HEK293 (cell line): ENCODE measurements around the gene MAPK11.

ENCODE experiments used
- CTCF ChIA-PET: fragments of 350-600 bp; formaldehyde crosslinking; extraction: SDS; loops from one replicate; lab custom pipeline; 2021; ENCODE audit warnings: antibody characterized with exemption; lab: Yijun Ruan, JAX
- POLR2A ChIA-PET: fragments of 300-600 bp; formaldehyde crosslinking; extraction: SDS; loops from one replicate; lab custom pipeline; 2020; ENCODE audit warnings: antibody characterized with exemption, inconsistent platforms; lab: Yijun Ruan, JAX
- H3K27ac ChIP-seq: fragments of 200-500 bp; sonication (Bioruptor generic); 2 replicates; pipeline ENCODE4 v1.5.1; 2014; ENCODE audit warnings: low read depth, low read length, control low read depth, inconsistent platforms; ENCODE audit errors: extremely low read depth
- H3K36me3 ChIP-seq, 2 experiments: fragments of 200-500 bp in 1 of 2; sonication (Bioruptor generic) in 1 of 2; 1 replicate in 1 of 2; 2 replicates in 1 of 2; pipeline ENCODE4 v1.5.1; 2014 to 2017; ENCODE audit warnings: inconsistent platforms in 2 of 2, low read length in 2 of 2; ENCODE audit not compliant: control insufficient read depth in 2 of 2, insufficient read depth in 1 of 2
- H3K4me1 ChIP-seq: fragments of 200-500 bp; sonication (Bioruptor generic); 2 replicates; pipeline ENCODE4 v1.5.1; 2014; ENCODE audit warnings: mild to moderate bottlenecking, low read length, inconsistent platforms; ENCODE audit not compliant: control insufficient read depth, insufficient read depth
- H3K4me3 ChIP-seq: 2 replicates; pipeline ENCODE4 v1.5.1; 2011; ENCODE audit warnings: low read depth, mild to moderate bottlenecking, control low read depth, low read length, moderate library complexity
- H3K9me3 ChIP-seq: fragments of 200-500 bp; sonication (Bioruptor generic); 2 replicates; pipeline ENCODE4 v1.5.1; 2014; ENCODE audit warnings: low read depth, low read length, inconsistent platforms; ENCODE audit not compliant: control insufficient read depth, insufficient read depth
- EGR2 ChIP-seq: fragments of 450-650 bp; formaldehyde crosslinking; IDR thresholded peaks from 2 replicates; pipeline ENCODE4 v1.5.1; 2016; ENCODE audit warnings: low read depth, missing biosample characterization, missing genetic modification characterization
- GLIS1 ChIP-seq: fragments of 450-650 bp; formaldehyde crosslinking; IDR thresholded peaks from 2 replicates; pipeline ENCODE4 v1.5.1; 2016; ENCODE audit warnings: missing biosample characterization, missing genetic modification characterization
- KLF1 ChIP-seq: fragments of 450-650 bp; formaldehyde crosslinking; IDR thresholded peaks from 2 replicates; pipeline ENCODE4 v1.5.1; 2016; ENCODE audit warnings: missing biosample characterization, missing genetic modification characterization
- KLF8 ChIP-seq: fragments of 450-650 bp; formaldehyde crosslinking; IDR thresholded peaks from 2 replicates; pipeline ENCODE4 v1.5.1; 2016; ENCODE audit warnings: missing biosample characterization, missing genetic modification characterization
- PATZ1 ChIP-seq: fragments of 450-650 bp; formaldehyde crosslinking; IDR thresholded peaks from 2 replicates; pipeline ENCODE4 v1.5.1; 2016; ENCODE audit warnings: missing biosample characterization, missing genetic modification characterization
- PRDM4 ChIP-seq: fragments of 450-650 bp; formaldehyde crosslinking; IDR thresholded peaks from 2 replicates; pipeline ENCODE4 v1.5.1; 2017; ENCODE audit warnings: missing biosample characterization, missing genetic modification characterization
- SP2 ChIP-seq: fragments of 450-650 bp; formaldehyde crosslinking; IDR thresholded peaks from 2 replicates; pipeline ENCODE4 v1.5.1; 2016; ENCODE audit warnings: missing biosample characterization, missing genetic modification characterization
- SP3 ChIP-seq: fragments of 450-650 bp; formaldehyde crosslinking; IDR thresholded peaks from 2 replicates; pipeline ENCODE4 v1.5.1; 2016; ENCODE audit warnings: missing biosample characterization, missing genetic modification characterization
- ZBTB8A ChIP-seq: fragments of 450-650 bp; formaldehyde crosslinking; IDR thresholded peaks from 2 replicates; pipeline ENCODE4 v1.5.1; 2016; ENCODE audit warnings: missing biosample characterization, missing genetic modification characterization
- ZFHX2 ChIP-seq: fragments of 450-650 bp; formaldehyde crosslinking; conservative IDR thresholded peaks from 2 replicates; pipeline ENCODE4 v1.5.1; 2016; ENCODE audit warnings: missing biosample characterization, missing genetic modification characterization
- ZNF114 ChIP-seq: fragments of 450-650 bp; formaldehyde crosslinking; IDR thresholded peaks from 2 replicates; pipeline ENCODE4 v1.5.0; 2017; ENCODE audit warnings: missing biosample characterization, missing genetic modification characterization
- ZNF155 ChIP-seq: fragments of 450-650 bp; formaldehyde crosslinking; IDR thresholded peaks from 2 replicates; pipeline ENCODE4 v1.5.1; 2016; ENCODE audit warnings: missing biosample characterization, missing genetic modification characterization
- ZNF341 ChIP-seq: fragments of 450-650 bp; formaldehyde crosslinking; IDR thresholded peaks from 2 replicates; pipeline ENCODE4; 2016; ENCODE audit warnings: low read depth, missing biosample characterization, missing genetic modification characterization
- ZNF416 ChIP-seq: fragments of 450-650 bp; formaldehyde crosslinking; IDR thresholded peaks from 2 replicates; pipeline ENCODE4 v1.5.1; 2016; ENCODE audit warnings: missing biosample characterization, missing genetic modification characterization
- ZNF621 ChIP-seq: fragments of 450-650 bp; formaldehyde crosslinking; IDR thresholded peaks from 2 replicates; pipeline ENCODE4 v1.5.1; 2017; ENCODE audit warnings: missing biosample characterization, missing genetic modification characterization
- ZNF623 ChIP-seq: fragments of 450-650 bp; formaldehyde crosslinking; IDR thresholded peaks from 2 replicates; pipeline ENCODE4 v1.5.1; 2016; ENCODE audit warnings: missing biosample characterization, missing genetic modification characterization
- ZNF768 ChIP-seq: fragments of 450-650 bp; formaldehyde crosslinking; IDR thresholded peaks from 2 replicates; pipeline ENCODE4 v1.5.1; 2018; ENCODE audit warnings: missing biosample characterization, mild to moderate bottlenecking, missing genetic modification characterization
- ZSCAN18 ChIP-seq: fragments of 450-650 bp; formaldehyde crosslinking; IDR thresholded peaks from 2 replicates; pipeline ENCODE4 v1.5.1; 2016; ENCODE audit warnings: missing biosample characterization, missing genetic modification characterization
- TF ChIP-seq, protein P1 (sequence below): fragments of 450-650 bp; formaldehyde crosslinking; optimal IDR thresholded peaks from 2 replicates; pipeline ENCODE3; 2016; ENCODE audit warnings: missing biosample characterization, mild to moderate bottlenecking, missing genetic modification characterization
- TF ChIP-seq, protein P2 (sequence below): fragments of 450-650 bp; formaldehyde crosslinking; IDR thresholded peaks from 2 replicates; pipeline ENCODE4 v1.5.1; 2016; ENCODE audit warnings: missing biosample characterization, missing genetic modification characterization
- TF ChIP-seq, protein P3 (sequence below): fragments of 450-650 bp; formaldehyde crosslinking; IDR thresholded peaks from 2 replicates; pipeline ENCODE4 v1.5.1; 2017; ENCODE audit warnings: missing biosample characterization, missing genetic modification characterization
- TF ChIP-seq, protein P4 (sequence below): fragments of 450-650 bp; formaldehyde crosslinking; IDR thresholded peaks from 2 replicates; pipeline ENCODE4 v1.5.1; 2016; ENCODE audit warnings: missing biosample characterization, missing genetic modification characterization

MAPK11 gene

DNA sequence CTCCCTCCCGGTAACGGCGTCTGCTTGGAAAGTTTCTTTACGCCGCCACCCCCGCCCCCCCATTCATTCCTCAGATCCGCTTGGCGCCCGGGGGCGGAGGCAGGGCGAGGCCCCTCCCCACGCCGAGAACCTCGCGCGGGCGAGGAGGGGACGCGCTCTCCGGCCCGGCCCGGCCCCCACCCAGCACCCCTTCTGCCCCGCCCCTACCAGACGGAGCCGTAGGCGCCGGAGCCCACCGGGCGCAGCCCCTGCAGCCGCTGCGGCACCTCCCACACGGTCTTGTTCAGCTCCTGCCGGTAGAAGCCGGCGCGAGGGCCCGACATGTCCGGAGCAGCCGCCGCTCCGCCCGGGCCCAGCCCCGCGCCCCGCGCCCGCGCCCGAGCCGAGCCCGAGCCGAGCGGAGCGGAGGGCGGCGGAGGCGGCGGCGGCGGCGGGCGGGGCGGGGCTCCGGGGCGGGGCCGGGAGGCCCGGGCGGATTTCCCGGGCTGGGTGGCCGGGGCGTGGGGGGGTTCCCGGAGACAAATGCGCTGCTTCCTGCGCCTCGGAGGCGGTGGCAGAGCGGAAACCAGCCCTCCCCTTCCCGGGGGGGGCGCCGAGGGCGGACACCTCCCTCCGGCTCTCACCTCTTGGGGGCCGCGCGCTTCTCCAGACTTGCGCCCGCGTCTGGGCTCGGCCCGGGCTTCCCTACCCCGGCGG lies at the start of gene MAPK11:
Gene MAPK11, minus strand, starts transcription at position 411 of the 696 bp plus-strand sequence. Its CDS starts 88 bp downstream, at position 323.
- ChIA-PET CTCF (no interaction called here), POLR2A (interaction anchor here (0.7 to 1.3 kb wide), 2 partner anchors 12 to 47 kb away, joined by 3 read pairs; no protein-coding TSS in a partner anchor)
- peak within 1 kb of the TSS; percentile 64 for H3K27ac ChIP-seq
- no peaks in the 10 kb centered on the region for H3K9me3 ChIP-seq
- peak within 1 kb of the TSS; percentile 48 for H3K4me3 ChIP-seq
- peaks cover 0 to 8% of the 10 kb centered on the region in 2 experiments; a peak in 1 of 3 replicates for H3K36me3 ChIP-seq
- peaks cover 14% of the 10 kb centered on the region for H3K4me1 ChIP-seq
- TF ChIP-seq, protein P1, sequence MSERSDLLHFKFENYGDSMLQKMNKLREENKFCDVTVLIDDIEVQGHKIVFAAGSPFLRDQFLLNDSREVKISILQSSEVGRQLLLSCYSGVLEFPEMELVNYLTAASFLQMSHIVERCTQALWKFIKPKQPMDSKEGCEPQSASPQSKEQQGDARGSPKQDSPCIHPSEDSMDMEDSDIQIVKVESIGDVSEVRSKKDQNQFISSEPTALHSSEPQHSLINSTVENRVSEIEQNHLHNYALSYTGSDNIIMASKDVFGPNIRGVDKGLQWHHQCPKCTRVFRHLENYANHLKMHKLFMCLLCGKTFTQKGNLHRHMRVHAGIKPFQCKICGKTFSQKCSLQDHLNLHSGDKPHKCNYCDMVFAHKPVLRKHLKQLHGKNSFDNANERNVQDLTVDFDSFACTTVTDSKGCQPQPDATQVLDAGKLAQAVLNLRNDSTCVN (tag by site-specific recombination) = peak; percentile 62
- TF ChIP-seq PRDM4 (tag by site-specific recombination) (no peak), KLF1 (tag by site-specific recombination) (peak; percentile 73), EGR2 (tag by site-specific recombination) (peak; percentile 37; the same call in 1 of the 2 replicates), KLF8 (tag by site-specific recombination) (peak; percentile 40; the same call in 1 of the 2 replicates), ZBTB8A (tag by site-specific recombination) (peak; percentile 90), SP3 (tag by site-specific recombination) (peak; percentile 52; the same call in 1 of the 2 replicates), ZNF768 (tag by site-specific recombination) (no peak), ZSCAN18 (tag by site-specific recombination) (no peak), SP2 (peak; percentile 52), ZNF621 (tag by site-specific recombination) (no peak), ZNF416 (tag by site-specific recombination) (no peak), PATZ1 (tag by site-specific recombination) (peak; percentile 70), ZNF114 (tag by site-specific recombination) (no peak), ZNF623 (tag by site-specific recombination) (no peak), ZFHX2 (tag by site-specific recombination) (peak; percentile 65), ZNF155 (tag by site-specific recombination) (no peak), ZNF341 (tag by site-specific recombination) (peak; percentile 55), GLIS1 (tag by site-specific recombination) (peak; percentile 43)
- TF ChIP-seq, protein P2, sequence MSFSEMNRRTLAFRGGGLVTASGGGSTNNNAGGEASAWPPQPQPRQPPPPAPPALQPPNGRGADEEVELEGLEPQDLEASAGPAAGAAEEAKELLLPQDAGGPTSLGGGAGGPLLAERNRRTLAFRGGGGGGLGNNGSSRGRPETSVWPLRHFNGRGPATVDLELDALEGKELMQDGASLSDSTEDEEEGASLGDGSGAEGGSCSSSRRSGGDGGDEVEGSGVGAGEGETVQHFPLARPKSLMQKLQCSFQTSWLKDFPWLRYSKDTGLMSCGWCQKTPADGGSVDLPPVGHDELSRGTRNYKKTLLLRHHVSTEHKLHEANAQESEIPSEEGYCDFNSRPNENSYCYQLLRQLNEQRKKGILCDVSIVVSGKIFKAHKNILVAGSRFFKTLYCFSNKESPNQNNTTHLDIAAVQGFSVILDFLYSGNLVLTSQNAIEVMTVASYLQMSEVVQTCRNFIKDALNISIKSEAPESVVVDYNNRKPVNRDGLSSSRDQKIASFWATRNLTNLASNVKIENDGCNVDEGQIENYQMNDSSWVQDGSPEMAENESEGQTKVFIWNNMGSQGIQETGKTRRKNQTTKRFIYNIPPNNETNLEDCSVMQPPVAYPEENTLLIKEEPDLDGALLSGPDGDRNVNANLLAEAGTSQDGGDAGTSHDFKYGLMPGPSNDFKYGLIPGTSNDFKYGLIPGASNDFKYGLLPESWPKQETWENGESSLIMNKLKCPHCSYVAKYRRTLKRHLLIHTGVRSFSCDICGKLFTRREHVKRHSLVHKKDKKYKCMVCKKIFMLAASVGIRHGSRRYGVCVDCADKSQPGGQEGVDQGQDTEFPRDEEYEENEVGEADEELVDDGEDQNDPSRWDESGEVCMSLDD = peak; percentile 41; the same call in 1 of the 2 replicates
- TF ChIP-seq, protein P3, sequence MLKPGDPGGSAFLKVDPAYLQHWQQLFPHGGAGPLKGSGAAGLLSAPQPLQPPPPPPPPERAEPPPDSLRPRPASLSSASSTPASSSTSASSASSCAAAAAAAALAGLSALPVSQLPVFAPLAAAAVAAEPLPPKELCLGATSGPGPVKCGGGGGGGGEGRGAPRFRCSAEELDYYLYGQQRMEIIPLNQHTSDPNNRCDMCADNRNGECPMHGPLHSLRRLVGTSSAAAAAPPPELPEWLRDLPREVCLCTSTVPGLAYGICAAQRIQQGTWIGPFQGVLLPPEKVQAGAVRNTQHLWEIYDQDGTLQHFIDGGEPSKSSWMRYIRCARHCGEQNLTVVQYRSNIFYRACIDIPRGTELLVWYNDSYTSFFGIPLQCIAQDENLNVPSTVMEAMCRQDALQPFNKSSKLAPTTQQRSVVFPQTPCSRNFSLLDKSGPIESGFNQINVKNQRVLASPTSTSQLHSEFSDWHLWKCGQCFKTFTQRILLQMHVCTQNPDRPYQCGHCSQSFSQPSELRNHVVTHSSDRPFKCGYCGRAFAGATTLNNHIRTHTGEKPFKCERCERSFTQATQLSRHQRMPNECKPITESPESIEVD (tag by site-specific recombination) = no peak
- TF ChIP-seq, protein P4, sequence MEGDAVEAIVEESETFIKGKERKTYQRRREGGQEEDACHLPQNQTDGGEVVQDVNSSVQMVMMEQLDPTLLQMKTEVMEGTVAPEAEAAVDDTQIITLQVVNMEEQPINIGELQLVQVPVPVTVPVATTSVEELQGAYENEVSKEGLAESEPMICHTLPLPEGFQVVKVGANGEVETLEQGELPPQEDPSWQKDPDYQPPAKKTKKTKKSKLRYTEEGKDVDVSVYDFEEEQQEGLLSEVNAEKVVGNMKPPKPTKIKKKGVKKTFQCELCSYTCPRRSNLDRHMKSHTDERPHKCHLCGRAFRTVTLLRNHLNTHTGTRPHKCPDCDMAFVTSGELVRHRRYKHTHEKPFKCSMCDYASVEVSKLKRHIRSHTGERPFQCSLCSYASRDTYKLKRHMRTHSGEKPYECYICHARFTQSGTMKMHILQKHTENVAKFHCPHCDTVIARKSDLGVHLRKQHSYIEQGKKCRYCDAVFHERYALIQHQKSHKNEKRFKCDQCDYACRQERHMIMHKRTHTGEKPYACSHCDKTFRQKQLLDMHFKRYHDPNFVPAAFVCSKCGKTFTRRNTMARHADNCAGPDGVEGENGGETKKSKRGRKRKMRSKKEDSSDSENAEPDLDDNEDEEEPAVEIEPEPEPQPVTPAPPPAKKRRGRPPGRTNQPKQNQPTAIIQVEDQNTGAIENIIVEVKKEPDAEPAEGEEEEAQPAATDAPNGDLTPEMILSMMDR (tag by site-specific recombination) = 0 out of 2 replicates have a peak, but pooled peaks have one; percentile 20
